Activated naive CD4-positive, alpha-beta T cell treated with anti-CD3 and anti-CD28 coated beads for 36 hours (primary cell): ENCODE measurements around the gene MRPS9. TPM values are rescaled to one million over a fixed set of nuclear protein-coding genes. Genes with fewer than 3 reads are reported as not detected.
A peak's percentile ranks its signal among the peaks of the same experiment; 100 is the strongest.

ENCODE experiments used
- CTCF ChIA-PET: fragments of 350-600 bp; sonication (Branson Sonifier 250); formaldehyde crosslinking; loops from one replicate; lab custom pipeline; 2021; ENCODE audit warnings: antibody characterized with exemption; lab: Charles Lee
- DNase-seq: peaks from one replicate; pipeline ENCODE4 v3.0.0-alpha.2; 2020
- H3K27ac Mint-ChIP-seq: one replicate; pipeline ENCODE4 v1.8.0; 2021; ENCODE audit warnings: mild to moderate bottlenecking, mixed read lengths
- H3K27me3 Mint-ChIP-seq: one replicate; pipeline ENCODE4 v1.8.0; 2021; ENCODE audit warnings: low read depth, mixed read lengths
- H3K36me3 Mint-ChIP-seq: one replicate; pipeline ENCODE4 v1.8.0; 2021; ENCODE audit warnings: low read depth, mixed read lengths
- H3K4me1 Mint-ChIP-seq: one replicate; pipeline ENCODE4 v1.8.0; 2021; ENCODE audit warnings: low read depth, mixed read lengths
- H3K4me3 Mint-ChIP-seq: one replicate; pipeline ENCODE4 v1.8.0; 2021; ENCODE audit warnings: mild to moderate bottlenecking, moderate library complexity, mixed read lengths
- H3K9me3 Mint-ChIP-seq: one replicate; pipeline ENCODE4 v1.8.0; 2021; ENCODE audit warnings: mixed read lengths
- intact Hi-C: fragments of 100-400 bp; cut with micrococcal nuclease; formaldehyde crosslinking; loops from one replicate; pipeline ENCODE4 v1.15.1; 2023
- total RNA-seq, 2 experiments: library from RNA; stranded (reverse); gene quantifications; one replicate each; pipeline ENCODE4 v1.2.3, GENCODE V29; 2021

The MRPS9 gene
- total RNA-seq, 2 experiments from 2014 or later = 42.1 to 45.3 TPM

GRCh38 chr2:105143467-105144151, 105.7 kb downstream of the MRPS9 start:
- Mint-ChIP-seq H3K4me3 (peak overlapping the region; percentile 67), H3K9me3 (no peaks in the 10 kb centered on the region), H3K4me1 (peaks cover 10% of the 10 kb centered on the region), H3K27me3 (peaks cover 49% of the 10 kb centered on the region), H3K36me3 (no peaks in the 10 kb centered on the region), H3K27ac (no peak overlapping the region)
- CTCF ChIA-PET = interaction anchor here (0.8 kb wide), 1 partner anchor 37 kb away, joined by 3 read pairs; no protein-coding TSS in a partner anchor
- peak; percentile 33 for DNase-seq
- intact Hi-C loops = no loop called here

- peaks cover 10% of the 10 kb centered on the region for H3K4me1 Mint-ChIP-seq
- no peak for DNase-seq
- peak overlapping the region; percentile 65 for H3K4me3 Mint-ChIP-seq
- peaks cover 55% of the 10 kb centered on the region for H3K27me3 Mint-ChIP-seq
- H3K9me3 Mint-ChIP-seq = no peaks in the 10 kb centered on the region
- no peaks in the 10 kb centered on the region for H3K36me3 Mint-ChIP-seq
- intact Hi-C loops = no loop called here
- H3K27ac Mint-ChIP-seq = no peak overlapping the region
- CTCF ChIA-PET = no interaction called here
Measured at GRCh38 chr2:105144152-105144940, 106.5 kb downstream of the MRPS9 start.

GRCh38 chr2:105144941-105145300, 107.1 kb downstream of the MRPS9 start:
- no peaks in the 10 kb centered on the region for H3K36me3 Mint-ChIP-seq
- peak overlapping the region; percentile 65 for H3K4me3 Mint-ChIP-seq
- no peak overlapping the region for H3K27ac Mint-ChIP-seq
- peaks cover 10% of the 10 kb centered on the region for H3K4me1 Mint-ChIP-seq
- intact Hi-C loops = no loop called here
- DNase-seq = peak; percentile 29
- CTCF ChIA-PET = no interaction called here
- H3K9me3 Mint-ChIP-seq = no peaks in the 10 kb centered on the region
- peaks cover 53% of the 10 kb centered on the region for H3K27me3 Mint-ChIP-seq

GRCh38 chr2:105149272-105149671, 111.4 kb downstream of the MRPS9 start:
- H3K27ac Mint-ChIP-seq = no peak overlapping the region
- no peaks in the 10 kb centered on the region for H3K9me3 Mint-ChIP-seq
- H3K4me1 Mint-ChIP-seq = peaks cover 8% of the 10 kb centered on the region
- peaks cover 50% of the 10 kb centered on the region for H3K27me3 Mint-ChIP-seq
- intact Hi-C loops = no loop called here
- H3K36me3 Mint-ChIP-seq = no peaks in the 10 kb centered on the region
- DNase-seq = no peak
- CTCF ChIA-PET = no interaction called here
- H3K4me3 Mint-ChIP-seq = no peak overlapping the region

Other genes starting within 250 kb of the MRPS9 start
- gene POU3F3, start 184.0 kb upstream of the MRPS9 start, total RNA-seq = not detected
- gene GPR45, start 203.7 kb downstream of the MRPS9 start, total RNA-seq = not detected